H9 (cell line): ENCODE measurements around the gene TRIM54. TPM values are rescaled to one million over a fixed set of nuclear protein-coding genes. Genes with fewer than 3 reads are reported as not detected.

ENCODE experiments used
- DNase-seq: peaks from one replicate; pipeline ENCODE4 v3.0.0-alpha.2; 2017
- H2AFZ ChIP-seq: one replicate; pipeline ENCODE4 v1.6.1; 2013; ENCODE audit warnings: mild to moderate bottlenecking, low read length, control low read depth, moderate library complexity
- H2AK5ac ChIP-seq: 2 replicates; pipeline ENCODE4 v1.6.1; 2013; ENCODE audit warnings: low read length, control low read depth, mixed read lengths; ENCODE audit not compliant: insufficient read length
- H2BK120ac ChIP-seq: one replicate; pipeline ENCODE4 v1.6.1; 2013; ENCODE audit warnings: low read depth, mild to moderate bottlenecking, low read length, control low read depth, inconsistent platforms; ENCODE audit not compliant: poor library complexity, severe bottlenecking
- H2BK12ac ChIP-seq: 2 replicates; pipeline ENCODE4 v1.6.1; 2013; ENCODE audit warnings: low read length, control low read depth, mixed read lengths, low read depth; ENCODE audit not compliant: insufficient read length
- H2BK15ac ChIP-seq: 2 replicates; pipeline ENCODE4 v1.6.1; 2013; ENCODE audit warnings: low read depth, low read length, control low read depth
- H2BK20ac ChIP-seq: one replicate; pipeline ENCODE4 v1.6.1; 2013; ENCODE audit warnings: low read depth, mild to moderate bottlenecking, low read length, control low read depth, inconsistent platforms; ENCODE audit not compliant: poor library complexity, severe bottlenecking
- H2BK5ac ChIP-seq: 2 replicates; pipeline ENCODE4 v1.6.1; 2013; ENCODE audit warnings: low read length, control low read depth, mixed read lengths; ENCODE audit not compliant: insufficient read length
- H3K14ac ChIP-seq: 2 replicates; pipeline ENCODE4 v1.6.1; 2013; ENCODE audit warnings: low read length, control low read depth; ENCODE audit not compliant: insufficient read depth
- H3K18ac ChIP-seq: 2 replicates; pipeline ENCODE4 v1.6.1; 2013; ENCODE audit warnings: low read depth, mild to moderate bottlenecking, mixed read lengths, low read length, control low read depth; ENCODE audit not compliant: insufficient read length
- H3K23ac ChIP-seq: 2 replicates; pipeline ENCODE4 v1.6.1; 2013; ENCODE audit warnings: low read length, control low read depth, mixed read lengths, low read depth; ENCODE audit not compliant: insufficient read length
- H3K23me2 ChIP-seq: 2 replicates; pipeline ENCODE4 v1.6.1; 2013; ENCODE audit warnings: low read depth, mild to moderate bottlenecking, mixed read lengths, low read length, control low read depth; ENCODE audit not compliant: insufficient read length, poor library complexity, severe bottlenecking
- H3K27ac ChIP-seq: 2 replicates; pipeline ENCODE4 v1.5.1; 2013; ENCODE audit warnings: low read length, control low read depth, mixed read lengths, low read depth; ENCODE audit not compliant: insufficient read length
- H3K27me3 ChIP-seq: 2 replicates; pipeline ENCODE4 v1.6.1; 2013; ENCODE audit warnings: low read length, control low read depth, inconsistent platforms; ENCODE audit not compliant: insufficient read depth
- H3K4ac ChIP-seq: 2 replicates; pipeline ENCODE4 v1.6.1; 2013; ENCODE audit warnings: low read depth, mild to moderate bottlenecking, control low read depth, inconsistent platforms, low read length, moderate library complexity
- H3K4me1 ChIP-seq: 2 replicates; pipeline ENCODE4 v1.6.1; 2013; ENCODE audit warnings: low read length, control low read depth, inconsistent platforms; ENCODE audit not compliant: insufficient read depth
- H3K4me2 ChIP-seq: 2 replicates; pipeline ENCODE4 v1.6.1; 2013; ENCODE audit warnings: low read length, control low read depth, mixed read lengths; ENCODE audit not compliant: insufficient read length, insufficient read depth
- H3K56ac ChIP-seq: 2 replicates; pipeline ENCODE4 v1.6.1; 2013; ENCODE audit warnings: low read depth, mild to moderate bottlenecking, mixed read lengths, low read length, control low read depth; ENCODE audit not compliant: insufficient read length
- H3K79me1 ChIP-seq: 2 replicates; pipeline ENCODE4 v1.6.1; 2013; ENCODE audit warnings: low read depth, mild to moderate bottlenecking, moderate library complexity, low read length, control low read depth, inconsistent platforms; ENCODE audit not compliant: insufficient read depth, poor library complexity, severe bottlenecking
- H3K79me2 ChIP-seq: 2 replicates; pipeline ENCODE4 v1.6.1; 2013; ENCODE audit warnings: low read length, control low read depth, inconsistent platforms; ENCODE audit not compliant: insufficient read depth
- H3K9ac ChIP-seq: 2 replicates; pipeline ENCODE4 v1.6.1; 2013; ENCODE audit warnings: low read length, control low read depth, mixed read lengths; ENCODE audit not compliant: insufficient read length; ENCODE audit errors: extremely low read depth
- H3K9me3 ChIP-seq: one replicate; pipeline ENCODE4 v1.6.1; 2013; ENCODE audit warnings: low read depth, low read length, inconsistent platforms; ENCODE audit not compliant: control insufficient read depth
- H3T11ph ChIP-seq: one replicate; pipeline ENCODE4 v1.6.1; 2013; ENCODE audit warnings: mild to moderate bottlenecking, low read length, control low read depth, inconsistent platforms
- H4K20me1 ChIP-seq: one replicate; pipeline ENCODE4 v1.6.1; 2013; ENCODE audit not compliant: control insufficient read depth, insufficient read length, insufficient read depth
- H4K5ac ChIP-seq: 2 replicates; pipeline ENCODE4 v1.6.1; 2013; ENCODE audit warnings: low read depth, mild to moderate bottlenecking, mixed read lengths, low read length, control low read depth; ENCODE audit not compliant: insufficient read length
- H4K8ac ChIP-seq: replicated peaks from 2 replicates; pipeline ENCODE4 v1.6.1; 2013; ENCODE audit warnings: low read length, control low read depth, mixed read lengths, low read depth; ENCODE audit not compliant: insufficient read length
- H4K91ac ChIP-seq: 2 replicates; pipeline ENCODE4 v1.6.1; 2013; ENCODE audit warnings: low read depth, mild to moderate bottlenecking, moderate library complexity, mixed read lengths, low read length, control low read depth; ENCODE audit not compliant: insufficient read length
- H3K27ac Mint-ChIP-seq, 3 experiments: 2 replicates in 2 of 3; 3 replicates in 1 of 3; pipeline ENCODE4 v1.8.0; 2020 to 2021; ENCODE audit warnings: mixed read lengths in 3 of 3, mild to moderate bottlenecking in 1 of 3, moderate library complexity in 1 of 3
- H3K27me3 Mint-ChIP-seq: 2 replicates; pipeline ENCODE4 v1.8.0; 2021; ENCODE audit warnings: low read depth, mild to moderate bottlenecking, moderate library complexity, mixed read lengths
- H3K36me3 Mint-ChIP-seq, 3 experiments: 2 replicates in 2 of 3; 3 replicates in 1 of 3; pipeline ENCODE4 v1.8.0; 2020 to 2021; ENCODE audit warnings: low read depth in 3 of 3, mixed read lengths in 3 of 3; ENCODE audit not compliant: insufficient read depth in 1 of 3
- H3K4me1 Mint-ChIP-seq, 2 experiments: 2 replicates each; pipeline ENCODE4 v1.8.0; 2020; ENCODE audit warnings: mixed read lengths in 2 of 2
- H3K4me3 Mint-ChIP-seq, 2 experiments: 2 replicates in 1 of 2; 3 replicates in 1 of 2; pipeline ENCODE4 v1.8.0; 2020 to 2021; ENCODE audit warnings: mild to moderate bottlenecking in 2 of 2, mixed read lengths in 2 of 2, moderate library complexity in 1 of 2
- H3K9me3 Mint-ChIP-seq, 2 experiments: 2 replicates in 1 of 2; 3 replicates in 1 of 2; pipeline ENCODE4 v1.8.0; 2020; ENCODE audit warnings: mild to moderate bottlenecking in 2 of 2, mixed read lengths in 2 of 2, moderate library complexity in 1 of 2
- WGBS: extraction: QIAGEN DNeasy Blood & Tissue Kit; methylation state at CpG from one replicate; pipeline ENCODE4 v1.1.7; 2013; ENCODE audit warnings: missing lambda C conversion rate, low lambda C conversion rate, mixed read lengths; ENCODE audit not compliant: insufficient read length; ENCODE audit errors: extremely low coverage; 5-methylcytosine and 5-hydroxymethylcytosine counted together
- total RNA-seq: library from RNA; stranded (reverse); gene quantifications from 2 replicates; pipeline ENCODE4 v1.2.1, GENCODE V29; 2021
- TF ChIP-seq, protein P1 (sequence below): fragments of 200-600 bp; sonication (generic); conservative IDR thresholded peaks from 3 replicates; pipeline ENCODE4 v1.8.0; 2021; ENCODE audit warnings: antibody characterized with exemption, mild to moderate bottlenecking

The TRIM54 gene
- total RNA-seq, 1 experiment from 2014 or later = 5.0 TPM

GRCh38 chr2:27284996-27285395 is 2.8 kb downstream of the TRIM54 start:
- Histone ChIP-seq H3K56ac (no peak overlapping the region), H3K79me2 (no peaks in the 10 kb centered on the region), H3K18ac (no peak overlapping the region), H3K9me3 (no peaks in the 10 kb centered on the region), H3K23me2 (peaks cover 6% of the 10 kb centered on the region), H4K20me1 (no peaks in the 10 kb centered on the region), H2BK120ac (no peak overlapping the region), H2BK5ac (no peak overlapping the region), H4K91ac (no peak overlapping the region), H3K4me2 (no peak overlapping the region), H2AFZ (no peak overlapping the region), H3K27me3 (no peaks in the 10 kb centered on the region), H3K79me1 (no peaks in the 10 kb centered on the region), H3T11ph (no peak overlapping the region), H2BK20ac (no peak overlapping the region), H3K14ac (no peak overlapping the region), H3K4me1 (peaks cover 13% of the 10 kb centered on the region; the same call in 1 of the 2 replicates), H2BK15ac (no peak overlapping the region), H3K27ac (no peak overlapping the region), H2AK5ac (no peak overlapping the region), H2BK12ac (no peak overlapping the region), H4K5ac (no peak overlapping the region), H3K23ac (no peak overlapping the region), H3K4ac (no peak overlapping the region), H3K9ac (no peak overlapping the region), H4K8ac (no peak overlapping the region)
- no CpG with 5 or more reads among the region's 1 CpG for WGBS
- TF ChIP-seq, protein P1, sequence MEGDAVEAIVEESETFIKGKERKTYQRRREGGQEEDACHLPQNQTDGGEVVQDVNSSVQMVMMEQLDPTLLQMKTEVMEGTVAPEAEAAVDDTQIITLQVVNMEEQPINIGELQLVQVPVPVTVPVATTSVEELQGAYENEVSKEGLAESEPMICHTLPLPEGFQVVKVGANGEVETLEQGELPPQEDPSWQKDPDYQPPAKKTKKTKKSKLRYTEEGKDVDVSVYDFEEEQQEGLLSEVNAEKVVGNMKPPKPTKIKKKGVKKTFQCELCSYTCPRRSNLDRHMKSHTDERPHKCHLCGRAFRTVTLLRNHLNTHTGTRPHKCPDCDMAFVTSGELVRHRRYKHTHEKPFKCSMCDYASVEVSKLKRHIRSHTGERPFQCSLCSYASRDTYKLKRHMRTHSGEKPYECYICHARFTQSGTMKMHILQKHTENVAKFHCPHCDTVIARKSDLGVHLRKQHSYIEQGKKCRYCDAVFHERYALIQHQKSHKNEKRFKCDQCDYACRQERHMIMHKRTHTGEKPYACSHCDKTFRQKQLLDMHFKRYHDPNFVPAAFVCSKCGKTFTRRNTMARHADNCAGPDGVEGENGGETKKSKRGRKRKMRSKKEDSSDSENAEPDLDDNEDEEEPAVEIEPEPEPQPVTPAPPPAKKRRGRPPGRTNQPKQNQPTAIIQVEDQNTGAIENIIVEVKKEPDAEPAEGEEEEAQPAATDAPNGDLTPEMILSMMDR = no peak
- Mint-ChIP-seq H3K36me3 (no peaks in the 10 kb centered on the region), H3K27me3 (peaks cover 25% of the 10 kb centered on the region), H3K4me1 (peaks cover 58 to 61% of the 10 kb centered on the region in 2 experiments), H3K27ac (no peak overlapping the region), H3K4me3 (no peak overlapping the region), H3K9me3 (no peaks in the 10 kb centered on the region)
- DNase-seq = no peak
